Measurements from ENCODE around the gene MELTF. TPM values are rescaled to one million over a fixed set of nuclear protein-coding genes. Genes with fewer than 3 reads are reported as not detected.
A peak's percentile ranks its signal among the peaks of the same experiment; 100 is the strongest.

Gene MELTF
- polyA plus RNA-seq, 1 donor from 2014 or later, result not detected

- H3K4me1 Mint-ChIP-seq, result peaks cover 5 to 8% (median 5%) of the 10 kb centered on the region in 3 donors
- H3K27ac Mint-ChIP-seq, result no peak overlapping the region
- peaks cover 6% of the 10 kb centered on the region for H3K27me3 Mint-ChIP-seq
- no peaks in the 10 kb centered on the region for H3K36me3 Mint-ChIP-seq
- H3K9me3 Mint-ChIP-seq, result no peaks in the 10 kb centered on the region
- H3K4me3 Mint-ChIP-seq, result peak overlapping the region in 1 of 4 donors; percentile 17
Measured at GRCh38 chr3:197008436-197009209, 21.0 kb downstream of the MELTF start.

DNA sequence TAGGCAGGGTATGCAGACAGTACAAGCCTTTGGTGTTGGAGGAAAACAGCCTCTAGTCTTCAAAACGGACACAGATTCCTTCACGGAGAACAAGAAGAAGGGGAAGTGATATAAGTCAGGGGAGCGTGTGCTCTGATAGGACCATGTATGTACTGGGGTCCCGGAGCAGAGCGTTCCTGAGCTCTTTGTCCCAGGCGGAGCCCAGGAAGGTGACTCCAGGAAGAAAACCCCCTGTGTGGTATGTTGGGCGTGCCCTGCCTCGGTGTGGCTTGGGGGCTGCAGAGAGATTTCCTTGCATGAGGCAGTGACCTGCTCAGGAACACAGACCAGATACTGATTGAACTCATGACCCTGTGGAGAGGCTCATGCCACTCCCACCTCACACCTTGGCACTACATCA lies 21.7 kb downstream of the MELTF start:
- H3K36me3 Mint-ChIP-seq, result no peaks in the 10 kb centered on the region
- peaks cover 5 to 7% (median 5%) of the 10 kb centered on the region in 3 donors for H3K4me1 Mint-ChIP-seq

GRCh38 chr3:197007296-197007940 lies 22.2 kb downstream of the MELTF start:
- Mint-ChIP-seq H3K27me3 (peaks cover 6% of the 10 kb centered on the region), H3K4me1 (peaks cover 5 to 7% (median 5%) of the 10 kb centered on the region in 3 donors), H3K27ac (no peak overlapping the region), H3K4me3 (peak overlapping the region in 1 of 4 donors; percentile 17), H3K9me3 (no peaks in the 10 kb centered on the region), H3K36me3 (no peaks in the 10 kb centered on the region)

More for the DNA sequence above, 21.7 kb downstream of the MELTF start:
- Mint-ChIP-seq H3K27me3 (peaks cover 6% of the 10 kb centered on the region), H3K4me3 (peak overlapping the region in 1 of 4 donors; percentile 17), H3K27ac (no peak overlapping the region), H3K9me3 (no peaks in the 10 kb centered on the region)

- Mint-ChIP-seq H3K4me1 (peaks cover 5 to 7% (median 5%) of the 10 kb centered on the region in 3 donors), H3K27me3 (peaks cover 6% of the 10 kb centered on the region), H3K36me3 (no peaks in the 10 kb centered on the region), H3K4me3 (no peak overlapping the region), H3K27ac (no peak overlapping the region), H3K9me3 (no peaks in the 10 kb centered on the region)
Measured at GRCh38 chr3:197006860-197007259, 22.8 kb downstream of the MELTF start.

DNA sequence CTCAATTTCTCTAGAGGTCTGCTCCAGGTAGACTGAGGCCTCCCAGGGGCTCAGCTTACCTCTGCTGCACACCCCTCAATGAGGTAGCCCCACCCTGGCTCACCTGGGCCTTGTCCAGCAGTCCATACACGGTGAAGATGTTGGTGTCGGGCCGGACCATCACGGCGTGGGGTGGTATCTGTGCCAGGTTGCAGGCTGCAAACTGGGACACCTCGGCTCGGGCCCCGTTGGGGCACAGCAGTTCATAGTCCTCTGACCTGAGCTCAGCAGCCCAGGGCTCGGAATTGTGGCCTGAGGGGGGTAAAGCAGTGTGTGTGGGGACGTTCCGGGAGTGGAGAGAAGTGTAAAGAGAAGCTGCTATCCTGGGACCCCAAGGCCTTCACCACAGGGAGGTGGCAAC lies 23.2 kb downstream of the MELTF start:
- H3K9me3 Mint-ChIP-seq, result no peaks in the 10 kb centered on the region
- H3K27ac Mint-ChIP-seq, result no peak overlapping the region
- H3K36me3 Mint-ChIP-seq, result no peaks in the 10 kb centered on the region
- H3K4me3 Mint-ChIP-seq, result no peak overlapping the region
- peaks cover 6% of the 10 kb centered on the region for H3K27me3 Mint-ChIP-seq
- peaks cover 5 to 10% (median 6%) of the 10 kb centered on the region in 3 donors for H3K4me1 Mint-ChIP-seq

GRCh38 chr3:197003461-197004385 lies 25.9 kb downstream of the MELTF start:
- Mint-ChIP-seq H3K27ac (peak overlapping the region; percentile 41 to 71 (median 64)), H3K9me3 (no peaks in the 10 kb centered on the region), H3K27me3 (peaks cover 6% of the 10 kb centered on the region), H3K4me1 (peaks cover 5 to 10% (median 9%) of the 10 kb centered on the region in 3 donors), H3K36me3 (no peaks in the 10 kb centered on the region), H3K4me3 (peak overlapping the region; percentile 83 to 94 (median 88))

- Mint-ChIP-seq H3K27ac (peak overlapping the region in 1 of 3 donors; percentile 71), H3K9me3 (no peaks in the 10 kb centered on the region), H3K4me3 (peak overlapping the region in 1 of 4 donors; percentile 84), H3K36me3 (no peaks in the 10 kb centered on the region), H3K27me3 (peaks cover 6% of the 10 kb centered on the region), H3K4me1 (peaks cover 5 to 10% (median 9%) of the 10 kb centered on the region in 3 donors)
Measured at GRCh38 chr3:197002701-197003454, 26.7 kb downstream of the MELTF start.

GRCh38 chr3:197001972-197002700 lies 27.5 kb downstream of the MELTF start:
- H3K4me3 Mint-ChIP-seq, result peak overlapping the region; percentile 74 to 90 (median 80)
- H3K27me3 Mint-ChIP-seq, result peaks cover 6% of the 10 kb centered on the region
- H3K27ac Mint-ChIP-seq, result peak overlapping the region in 2 of 3 donors; percentile 3 to 50
- no peaks in the 10 kb centered on the region for H3K36me3 Mint-ChIP-seq
- peaks cover 5 to 10% (median 9%) of the 10 kb centered on the region in 3 donors for H3K4me1 Mint-ChIP-seq
- no peaks in the 10 kb centered on the region for H3K9me3 Mint-ChIP-seq

DNA sequence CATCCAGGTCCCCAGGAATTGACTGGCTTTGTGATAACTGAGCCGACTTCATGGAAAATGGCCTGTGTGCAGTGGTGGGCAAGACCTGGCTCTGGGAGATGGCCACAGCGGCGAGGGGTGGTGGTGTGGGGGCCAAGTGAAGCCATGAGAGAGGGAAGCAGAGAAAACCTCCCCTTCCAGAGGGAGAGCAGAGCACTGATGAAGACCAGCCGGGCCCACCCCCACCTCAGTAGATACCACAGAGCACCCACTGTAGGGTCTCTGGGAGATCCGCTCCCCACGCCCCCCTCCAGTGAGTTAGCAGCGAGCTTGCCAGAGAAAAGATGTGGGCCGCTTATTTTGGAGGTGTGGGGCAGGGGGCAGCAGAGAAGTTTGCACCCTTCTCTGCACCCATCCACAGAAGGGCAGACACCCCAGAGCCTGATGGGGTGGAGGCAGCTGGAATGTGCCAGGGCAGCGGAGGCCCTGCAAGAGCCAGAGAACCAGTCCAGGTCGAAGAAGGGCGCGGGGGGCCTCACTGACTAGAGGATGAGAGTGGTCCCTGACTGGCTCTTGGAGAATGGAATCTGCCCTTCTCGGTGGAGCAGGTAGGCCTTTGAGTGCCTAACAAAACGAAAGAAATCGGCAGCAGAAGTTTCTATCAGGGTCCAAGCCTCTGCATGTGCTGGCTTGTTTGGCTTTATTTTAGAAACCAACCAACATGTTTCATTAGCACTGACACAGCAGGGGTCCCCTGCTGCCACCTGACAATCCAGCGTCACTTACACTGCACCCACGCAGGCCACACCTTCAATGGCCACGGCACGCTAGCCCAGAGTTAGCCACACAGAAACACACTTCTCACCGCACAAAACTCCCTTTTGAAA lies 28.3 kb downstream of the MELTF start:
- H3K4me3 Mint-ChIP-seq, result peak overlapping the region; percentile 74 to 90 (median 80)
- peaks cover 5 to 10% (median 9%) of the 10 kb centered on the region in 3 donors for H3K4me1 Mint-ChIP-seq
- H3K36me3 Mint-ChIP-seq, result no peaks in the 10 kb centered on the region
- peak overlapping the region in 2 of 3 donors; percentile 3 to 50 for H3K27ac Mint-ChIP-seq
- H3K9me3 Mint-ChIP-seq, result no peaks in the 10 kb centered on the region
- peaks cover 4% of the 10 kb centered on the region for H3K27me3 Mint-ChIP-seq

- Mint-ChIP-seq H3K4me1 (peaks cover 5 to 10% (median 9%) of the 10 kb centered on the region in 3 donors), H3K36me3 (no peaks in the 10 kb centered on the region), H3K27me3 (peaks cover 1% of the 10 kb centered on the region), H3K9me3 (no peaks in the 10 kb centered on the region), H3K27ac (no peak overlapping the region), H3K4me3 (peak overlapping the region in 1 of 4 donors; percentile 57)
Measured at GRCh38 chr3:197000211-197000610, 29.4 kb downstream of the MELTF start.

DNA sequence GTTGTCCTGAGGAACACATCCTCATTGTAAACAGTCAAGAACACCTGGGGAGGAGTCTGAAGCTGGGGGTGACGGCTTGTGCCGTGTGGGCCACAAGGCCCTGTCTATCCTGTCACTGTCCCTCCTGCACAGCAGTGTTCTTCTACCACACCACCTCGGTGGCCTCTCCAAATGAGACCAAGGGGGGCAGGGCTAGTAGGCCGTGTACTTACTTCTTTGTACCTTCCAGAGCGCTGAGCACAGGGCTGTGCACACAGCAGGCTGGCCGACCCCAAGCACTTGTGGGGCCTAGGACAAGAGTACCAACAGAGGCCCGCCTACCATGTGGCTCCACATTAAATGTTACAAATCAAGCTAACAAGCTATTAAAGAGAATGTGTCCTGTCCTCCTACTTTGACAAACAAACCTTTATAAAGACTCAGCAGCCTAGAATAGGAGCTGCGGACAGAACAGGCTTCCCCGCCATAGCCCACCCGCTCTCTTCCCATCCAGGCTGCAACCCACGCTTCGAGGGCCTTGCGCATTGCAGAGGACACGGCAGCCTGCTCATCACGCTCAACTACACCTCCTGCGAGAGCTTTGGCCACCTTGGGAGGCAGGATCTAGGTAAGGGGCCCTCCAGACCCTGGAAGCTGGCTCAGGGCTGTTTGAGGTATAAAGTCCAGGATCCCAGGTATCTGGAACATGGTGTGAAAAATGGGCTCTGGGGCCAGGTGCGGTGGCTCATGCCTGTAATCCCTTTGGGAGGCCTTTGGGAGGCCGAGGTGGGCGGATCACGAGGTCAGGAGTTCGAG lies 30.5 kb downstream of the MELTF start:
- H3K9me3 Mint-ChIP-seq, result no peaks in the 10 kb centered on the region
- peak overlapping the region in 1 of 4 donors; percentile 36 for H3K4me3 Mint-ChIP-seq
- H3K27me3 Mint-ChIP-seq, result no peaks in the 10 kb centered on the region
- no peaks in the 10 kb centered on the region for H3K36me3 Mint-ChIP-seq
- peaks cover 0 to 8% (median 7%) of the 10 kb centered on the region in 3 donors for H3K4me1 Mint-ChIP-seq
- H3K27ac Mint-ChIP-seq, result no peak overlapping the region

GRCh38 chr3:196997311-196997710 lies 32.3 kb downstream of the MELTF start:
- Mint-ChIP-seq H3K4me3 (no peak overlapping the region), H3K27ac (no peak overlapping the region), H3K9me3 (no peaks in the 10 kb centered on the region)

More at GRCh38 chr3:196997311-196997710, 32.3 kb downstream of the MELTF start:
- Mint-ChIP-seq H3K27me3 (no peaks in the 10 kb centered on the region), H3K36me3 (no peaks in the 10 kb centered on the region), H3K4me1 (peaks cover 0 to 4% (median 3%) of the 10 kb centered on the region in 3 donors)
